ENCODE results near the gene GOPC.
"Not testable (repeated sequence)": the region's sequence is repeated elsewhere in the genome, so short reads cannot be mapped to it uniquely, and the experiment has no call there.

The GOPC gene

GRCh38 chr6:117602151-117602898, at the start of gene GOPC:
Gene GOPC (minus strand): TSS chr6:117602511. CDS start chr6:117602288, 223 bp downstream.
- DNase-seq (ENCODE audit: low read depth in 2 of 2) = peak; percentile 87 to 89

GRCh38 chr6:117651984-117652383, 49.7 kb upstream of the GOPC start:
- not testable (repeated sequence) for DNase-seq (ENCODE audit: low read depth in 2 of 2)

- no peak for DNase-seq (ENCODE audit: low read depth in 2 of 2)
Measured at GRCh38 chr6:117642976-117643375, 40.7 kb upstream of the GOPC start.

- DNase-seq (ENCODE audit: low read depth in 2 of 2) = no peak
Measured at GRCh38 chr6:117637770-117638169, 35.5 kb upstream of the GOPC start.

GRCh38 chr6:117629119-117629660, 26.9 kb upstream of the GOPC start:
- no peak for DNase-seq (ENCODE audit: low read depth in 2 of 2)

- DNase-seq (ENCODE audit: low read depth in 2 of 2) = no peak
Measured at GRCh38 chr6:117627533-117627932, 25.2 kb upstream of the GOPC start.

- no peak for DNase-seq (ENCODE audit: low read depth in 2 of 2)
Measured at GRCh38 chr6:117624869-117625481, 22.7 kb upstream of the GOPC start.

- DNase-seq (ENCODE audit: low read depth in 2 of 2) = no peak
Measured at GRCh38 chr6:117619178-117619577, 16.9 kb upstream of the GOPC start.

GRCh38 chr6:117617210-117618035, 15.1 kb upstream of the GOPC start:
- no peak for DNase-seq (ENCODE audit: low read depth in 2 of 2)

- DNase-seq (ENCODE audit: low read depth in 2 of 2) = peak in 1 of 2 donors; percentile 24
Measured at GRCh38 chr6:117616391-117617209, 14.3 kb upstream of the GOPC start.

GRCh38 chr6:117615750-117616390, 13.6 kb upstream of the GOPC start:
- DNase-seq (ENCODE audit: low read depth in 2 of 2) = no peak

- DNase-seq (ENCODE audit: low read depth in 2 of 2) = no peak
Measured at GRCh38 chr6:117613920-117614560, 11.7 kb upstream of the GOPC start.

GRCh38 chr6:117607511-117607910, 5.2 kb upstream of the GOPC start:
- DNase-seq (ENCODE audit: low read depth in 2 of 2) = no peak

- peak in 1 of 2 donors; percentile 30 for DNase-seq (ENCODE audit: low read depth in 2 of 2)
Measured at GRCh38 chr6:117605169-117605826, 3.0 kb upstream of the GOPC start.

GRCh38 chr6:117603821-117604220, 1.5 kb upstream of the GOPC start:
- no peak for DNase-seq (ENCODE audit: low read depth in 2 of 2)

- no peak for DNase-seq (ENCODE audit: low read depth in 2 of 2)
Measured at GRCh38 chr6:117602899-117603588, 733 bp upstream of the GOPC start.

- DNase-seq (ENCODE audit: low read depth in 2 of 2) = no peak
Measured at GRCh38 chr6:117601811-117602150, 530 bp downstream of the GOPC start.

GRCh38 chr6:117600008-117600743, 2.1 kb downstream of the GOPC start:
- DNase-seq (ENCODE audit: low read depth in 2 of 2) = no peak

GRCh38 chr6:117597755-117598154, 4.6 kb downstream of the GOPC start:
- no peak for DNase-seq (ENCODE audit: low read depth in 2 of 2)
